GM12878 (cell line): ENCODE data around the gene SNAPIN. TPM values are rescaled to one million over a fixed set of nuclear protein-coding genes. Genes with fewer than 3 reads are reported as not detected.

Experiments used
- ATF2 ChIP-seq: IDR thresholded peaks from 2 replicates; pipeline ENCODE4 v1.6.1; 2012; ENCODE audit warnings: low read length, inconsistent platforms
- CBX5 ChIP-seq: sonication (generic); IDR thresholded peaks from 2 replicates; pipeline ENCODE4 v1.6.1; 2016; ENCODE audit warnings: low read depth, moderate library complexity, mild to moderate bottlenecking, inconsistent platforms
- DPF2 ChIP-seq: fragments of 450-650 bp; IDR thresholded peaks from 2 replicates; pipeline ENCODE4 v1.6.1; 2017; ENCODE audit warnings: mild to moderate bottlenecking
- EGR1 ChIP-seq, 2 experiments: IDR thresholded peaks; 1 replicate in 1 of 2; 2 replicates in 1 of 2; pipeline ENCODE4 v1.6.1; 2011 to 2012; ENCODE audit warnings: low read depth in 2 of 2, low read length in 2 of 2, borderline replicate concordance in 1 of 2, mild to moderate bottlenecking in 1 of 2, moderate library complexity in 1 of 2
- ETV6 ChIP-seq, 2 experiments: fragments of 450-650 bp in 1 of 2; IDR thresholded peaks in 1 of 2; conservative IDR thresholded peaks in 1 of 2; 2 replicates each; pipeline ENCODE4 v1.6.1; 2014; ENCODE audit warnings: antibody characterized with exemption in 1 of 2, borderline replicate concordance in 1 of 2, low read depth in 1 of 2, mild to moderate bottlenecking in 1 of 2, moderate library complexity in 1 of 2
- IKZF1 ChIP-seq: fragments of 450-650 bp; conservative IDR thresholded peaks from 2 replicates; pipeline ENCODE4 v1.6.1; 2017; ENCODE audit warnings: antibody characterized with exemption, mild to moderate bottlenecking
- MXI1 ChIP-seq: fragments of 150-350 bp; IDR thresholded peaks from 2 replicates; pipeline ENCODE4 v1.6.1; 2011; ENCODE audit warnings: low read depth, mild to moderate bottlenecking, inconsistent platforms, low read length, improper control_type of control experiment
- NFIC ChIP-seq: IDR thresholded peaks from 2 replicates; pipeline ENCODE4 v1.6.1; 2012; ENCODE audit warnings: low read depth, mild to moderate bottlenecking, inconsistent platforms, low read length, moderate library complexity
- NFYB ChIP-seq: IDR thresholded peaks from 2 replicates; pipeline ENCODE4 v1.6.1; 2011; ENCODE audit warnings: low read depth, mild to moderate bottlenecking, low read length, improper control_type of control experiment, moderate library complexity; ENCODE audit not compliant: insufficient read depth
- RCOR1 ChIP-seq: conservative IDR thresholded peaks from 2 replicates; pipeline ENCODE4 v1.6.1; 2012; ENCODE audit warnings: low read depth, low read length, improper control_type of control experiment
- RUNX3 ChIP-seq: IDR thresholded peaks from 2 replicates; pipeline ENCODE4 v1.6.1; 2012; ENCODE audit warnings: low read length, inconsistent platforms
- SKIL ChIP-seq: fragments of 450-650 bp; IDR thresholded peaks from 2 replicates; pipeline ENCODE4 v1.6.1; 2017; ENCODE audit warnings: mild to moderate bottlenecking, low read depth, inconsistent platforms; ENCODE audit not compliant: poor library complexity, severe bottlenecking
- SREBF2 ChIP-seq: IDR thresholded peaks from 2 replicates; pipeline ENCODE4 v1.6.1; 2012; ENCODE audit warnings: mild to moderate bottlenecking, low read length
- SUZ12 ChIP-seq: fragments of 200-600 bp; sonication (generic); IDR thresholded peaks from one replicate; pipeline ENCODE4 v1.6.1; 2018; ENCODE audit warnings: antibody characterized with exemption, mild to moderate bottlenecking; ENCODE audit not compliant: unreplicated experiment
- TCF12 ChIP-seq: IDR thresholded peaks from 2 replicates; pipeline ENCODE4 v1.6.1; 2011; ENCODE audit warnings: low read depth, mild to moderate bottlenecking, low read length
- TCF3 ChIP-seq: IDR thresholded peaks from 2 replicates; pipeline ENCODE4 v1.6.1; 2012; ENCODE audit warnings: low read depth, mild to moderate bottlenecking, low read length, borderline replicate concordance; ENCODE audit not compliant: insufficient read depth
- ZBTB11 ChIP-seq: fragments of 450-650 bp; formaldehyde crosslinking; IDR thresholded peaks from 2 replicates; pipeline ENCODE4 v1.5.0; 2022; ENCODE audit warnings: mild to moderate bottlenecking, missing genetic modification characterization
- ZBTB33 ChIP-seq: fragments of 450-650 bp; IDR thresholded peaks from 2 replicates; pipeline ENCODE4 v1.6.1; 2017; ENCODE audit warnings: mild to moderate bottlenecking
- ZNF217 ChIP-seq: fragments of 450-650 bp; IDR thresholded peaks from 2 replicates; pipeline ENCODE4 v1.6.1; 2017; ENCODE audit warnings: antibody characterized with exemption, mild to moderate bottlenecking
- ZNF274 ChIP-seq: IDR thresholded peaks from one replicate; pipeline ENCODE4 v1.8.0; 2011; ENCODE audit not compliant: insufficient read length, insufficient read depth
- ZNF384 ChIP-seq: IDR thresholded peaks from 2 replicates; pipeline ENCODE4 v1.6.1; 2012; ENCODE audit warnings: low read depth, mild to moderate bottlenecking, low read length, improper control_type of control experiment, borderline replicate concordance
- ZNF622 ChIP-seq: fragments of 450-650 bp; IDR thresholded peaks from 2 replicates; pipeline ENCODE4 v1.6.1; 2017; ENCODE audit warnings: mild to moderate bottlenecking, inconsistent platforms
- polyA plus RNA-seq, 11 experiments: library from polyadenylated mRNA; depleted of rRNA in 4 of 11; unstranded in 6 of 11; stranded (reverse) in 5 of 11; fragments of >200 nt; fragmentation: Nextera tagmentation in 4 of 11; fragmentation: Illumina TruSeq in 1 of 11; extraction: Ambion mirVana in 4 of 11; extraction: Trizol in 1 of 11; gene quantifications; 1 replicate in 1 of 11; 2 replicates in 10 of 11; pipeline versions ENCODE4 v1.2.1 to v1.2.3, GENCODE V29; 2011 to 2016; ENCODE audit warnings: inconsistent platforms in 2 of 11, missing spikeins in 2 of 11, low read depth in 1 of 11
- total RNA-seq, 4 experiments: library from RNA; depleted of rRNA in 3 of 4; stranded (reverse); fragments of >200 nt in 3 of 4; fragmentation: Illumina TruSeq in 1 of 4; extraction: Trizol in 1 of 4; gene quantifications; 2 replicates each; pipeline versions ENCODE4 v1.2.1 to v1.2.3, GENCODE V29; 2013 to 2021

Gene SNAPIN
- total and polyA plus RNA-seq, 10 of the 15 experiments (the other 5 are each of a cell fraction or from before 2014, with no cell fraction given) = 12.4 to 78.1 (median 38.6) TPM

- no peak for TF ChIP-seq ZBTB33
- no peak for TF ChIP-seq ATF2
- no peak for TF ChIP-seq NFIC
- no peak for TF ChIP-seq MXI1
- TF ChIP-seq NFYB = no peak
- TF ChIP-seq TCF12 = 0 out of 2 replicates have a peak, but pooled peaks have one; percentile 37
- TF ChIP-seq ETV6 (conservative IDR thresholded peaks at IDR 0.05 in 1 of 2, IDR thresholded peaks at IDR 0.05 in 1 of 2; ENCODE audit: borderline replicate concordance in 1 of 2, low read depth in 1 of 2) = no peak
- no peak for TF ChIP-seq ZNF384
- TF ChIP-seq RCOR1 = no peak
- no peak for TF ChIP-seq EGR1 (IDR thresholded peaks at IDR 0.05; ENCODE audit: borderline replicate concordance in 1 of 2, low read depth in 2 of 2, low read length in 2 of 2)
- no peak for TF ChIP-seq CBX5
- TF ChIP-seq ZBTB11 (CRISPR knock-in tag) = no peak
- TF ChIP-seq SREBF2 = no peak
- TF ChIP-seq IKZF1 = no peak
- no peak for TF ChIP-seq ZNF274
- TF ChIP-seq RUNX3 = no peak
- TF ChIP-seq SKIL = no peak
- TF ChIP-seq DPF2 = no peak
- TF ChIP-seq ZNF217 = no peak
- TF ChIP-seq TCF3 = no peak
- TF ChIP-seq ZNF622 = no peak
- TF ChIP-seq SUZ12 = no peak
These were observed 19.4 kb downstream of the SNAPIN start (continued) for GRCh38 chr1:153677718-153678518.
